Breast epithelium (tissue), 3 donors: Measurements from ENCODE around the gene PKHD1.

Source experiments
- POLR2A ChIP-seq: fragments of 450-650 bp; IDR thresholded peaks from one replicate; pipeline ENCODE4 v1.6.1; 2016; ENCODE audit warnings: antibody characterized with exemption, mild to moderate bottlenecking, moderate library complexity
- POLR2AphosphoS5 ChIP-seq, 3 donors: sonication (generic); formaldehyde crosslinking; IDR thresholded peaks; one replicate each; pipeline ENCODE4 v1.6.1; 2017; ENCODE audit warnings: antibody characterized with exemption in 3 of 3
- TF ChIP-seq, protein P1 (sequence below), 3 donors: fragments of 450-650 bp; IDR thresholded peaks; one replicate each; pipeline ENCODE4 v1.5.1; 2016 to 2017; ENCODE audit warnings: antibody characterized with exemption in 3 of 3, mild to moderate bottlenecking in 3 of 3, moderate library complexity in 3 of 3

DNA sequence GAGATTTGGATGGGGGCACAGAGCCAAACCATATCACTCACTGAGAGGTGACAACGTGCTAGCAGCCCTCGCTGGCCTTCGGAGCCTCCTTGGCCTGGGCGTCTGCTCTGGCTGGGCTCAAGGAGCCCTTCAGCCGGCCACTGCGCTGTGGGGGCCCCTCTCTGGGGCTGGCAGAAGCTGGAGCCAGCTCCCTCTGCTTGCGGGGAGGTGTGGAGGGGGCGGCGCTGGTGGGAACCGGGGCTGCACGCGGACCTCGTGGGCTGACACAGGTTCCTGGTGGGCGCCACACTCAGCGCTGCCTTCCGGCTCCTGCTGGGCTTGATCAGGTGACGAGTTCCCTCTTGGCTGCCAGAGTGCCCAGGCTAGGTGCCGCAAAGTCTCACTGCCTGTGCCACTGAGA, 489.2 kb downstream of the PKHD1 start:
- TF ChIP-seq POLR2A (no peak), POLR2AphosphoS5 (IDR thresholded peaks at IDR 0.05) (no peak)
- TF ChIP-seq, protein P1, sequence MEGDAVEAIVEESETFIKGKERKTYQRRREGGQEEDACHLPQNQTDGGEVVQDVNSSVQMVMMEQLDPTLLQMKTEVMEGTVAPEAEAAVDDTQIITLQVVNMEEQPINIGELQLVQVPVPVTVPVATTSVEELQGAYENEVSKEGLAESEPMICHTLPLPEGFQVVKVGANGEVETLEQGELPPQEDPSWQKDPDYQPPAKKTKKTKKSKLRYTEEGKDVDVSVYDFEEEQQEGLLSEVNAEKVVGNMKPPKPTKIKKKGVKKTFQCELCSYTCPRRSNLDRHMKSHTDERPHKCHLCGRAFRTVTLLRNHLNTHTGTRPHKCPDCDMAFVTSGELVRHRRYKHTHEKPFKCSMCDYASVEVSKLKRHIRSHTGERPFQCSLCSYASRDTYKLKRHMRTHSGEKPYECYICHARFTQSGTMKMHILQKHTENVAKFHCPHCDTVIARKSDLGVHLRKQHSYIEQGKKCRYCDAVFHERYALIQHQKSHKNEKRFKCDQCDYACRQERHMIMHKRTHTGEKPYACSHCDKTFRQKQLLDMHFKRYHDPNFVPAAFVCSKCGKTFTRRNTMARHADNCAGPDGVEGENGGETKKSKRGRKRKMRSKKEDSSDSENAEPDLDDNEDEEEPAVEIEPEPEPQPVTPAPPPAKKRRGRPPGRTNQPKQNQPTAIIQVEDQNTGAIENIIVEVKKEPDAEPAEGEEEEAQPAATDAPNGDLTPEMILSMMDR (IDR thresholded peaks at IDR 0.05): no peak
